Measurements from ENCODE around the gene NELFA. TPM values are rescaled to one million over a fixed set of nuclear protein-coding genes. Genes with fewer than 3 reads are reported as not detected.

The NELFA gene
- total and polyA plus RNA-seq, 2 of the 4 experiments (the other 2 are of a cell fraction): 4.3 to 21.9 TPM

GRCh38 chr4:1948892-1949436 is 59.8 kb downstream of the NELFA start:
- dilution Hi-C loops (cut with HindIII; ENCODE audit: low sequenced_read_pairs, unreplicated experiment) (no loop called here), intact Hi-C loops (cut with micrococcal nuclease) (no loop called here), in situ Hi-C loops (cut with MboI; ENCODE audit: low sequenced_read_pairs) (no loop called here)
- no peak overlapping the region for H3K56ac ChIP-seq (ENCODE audit: extremely low read depth, insufficient read depth, low read length)
- H2BK20ac ChIP-seq (ENCODE audit: low read depth, low read length): no peak overlapping the region
- no peak overlapping the region for H4K5ac ChIP-seq (ENCODE audit: low read depth, low read length)
- TF ChIP-seq SMC3 (IDR thresholded peaks at IDR 0.05; ENCODE audit: low read depth, low read length): no peak
- TF ChIP-seq MAFK (IDR thresholded peaks at IDR 0.05; ENCODE audit: low read depth, low read length): no peak
- TF ChIP-seq CEBPB (IDR thresholded peaks at IDR 0.05; ENCODE audit: low read depth, low read length): no peak
- no peak for TF ChIP-seq FOS (IDR thresholded peaks at IDR 0.05; ENCODE audit: low read depth, low read length)
- no peak for TF ChIP-seq POLR2A (IDR thresholded peaks at IDR 0.05; ENCODE audit: low read depth, low read length)
- TF ChIP-seq MAZ (IDR thresholded peaks at IDR 0.05; ENCODE audit: borderline replicate concordance, low read depth, low read length): no peak
- TF ChIP-seq USF2 (IDR thresholded peaks at IDR 0.05; ENCODE audit: low read depth, low read length): no peak
- TF ChIP-seq CTCF (conservative IDR thresholded peaks at IDR 0.05; ENCODE audit: low read depth, low read length): no peak
- TF ChIP-seq RAD21 (IDR thresholded peaks at IDR 0.05; ENCODE audit: low read length): no peak
- TF ChIP-seq BHLHE40 (IDR thresholded peaks at IDR 0.05; ENCODE audit: low read depth, low read length): no peak
- H3K4ac ChIP-seq (ENCODE audit: low read depth, low read length): no peak overlapping the region
- peaks cover 30% of the 10 kb centered on the region for H3K36me3 ChIP-seq (ENCODE audit: control insufficient read depth, insufficient read depth, low read length)
- no peaks in the 10 kb centered on the region; the same call in 1 of the 2 replicates for H4K20me1 ChIP-seq (ENCODE audit: insufficient read depth, low read length)
- no peaks in the 10 kb centered on the region for H3K4me1 ChIP-seq (ENCODE audit: control insufficient read depth, insufficient read depth, low read length)
- no peak overlapping the region for H4K8ac ChIP-seq (ENCODE audit: low read depth in 2 of 2, low read length in 2 of 2)
- peaks cover 7% of the 10 kb centered on the region; the same call in 1 of the 2 replicates for H3K9me1 ChIP-seq (ENCODE audit: insufficient read depth, low read length)
- H3K9ac ChIP-seq (ENCODE audit: low read depth, low read length): no peak overlapping the region
- H3K79me1 ChIP-seq (ENCODE audit: low read depth in 1 of 2, low read length in 2 of 2): peaks cover 25 to 60% of the 10 kb centered on the region in 2 experiments
- H3K14ac ChIP-seq (replicated peaks; ENCODE audit: low read depth, low read length): no peak overlapping the region
- H2AK9ac ChIP-seq (replicated peaks; ENCODE audit: low read depth, low read length, poor library complexity): no peak overlapping the region
- 100% methylated on average over 1 of the region's 8 CpGs; no CpG with 5 or more reads in 1 of the 2 experiments for WGBS, 2 experiments (ENCODE audit: extremely low coverage in 2 of 2, insufficient read length in 1 of 2)
- no peak overlapping the region for H3K27ac ChIP-seq (ENCODE audit: insufficient read depth, low read length)
- ChIA-PET POLR2A (ENCODE audit: unreplicated experiment) (no interaction called here), CTCF (no interaction called here)
- H2BK15ac ChIP-seq (ENCODE audit: low read depth, low read length): no peak overlapping the region
- H2AK5ac ChIP-seq (ENCODE audit: low read depth, low read length): no peak overlapping the region
- no peak overlapping the region for H2BK120ac ChIP-seq (ENCODE audit: low read depth, low read length)
- H2BK5ac ChIP-seq (ENCODE audit: low read depth, low read length, poor library complexity, severe bottlenecking): no peak overlapping the region
- H3K9me3 ChIP-seq (ENCODE audit: control insufficient read depth, insufficient read depth, low read length): no peaks in the 10 kb centered on the region
- BruUV-seq (replicated peaks): no TSS peak
- no peak overlapping the region for H3K4me2 ChIP-seq (ENCODE audit: low read depth, low read length)
- no peak overlapping the region for H4K91ac ChIP-seq (ENCODE audit: insufficient read depth, low read depth, low read length)
- no peak overlapping the region for H3K23ac ChIP-seq (ENCODE audit: low read depth, low read length)
- no peak overlapping the region for H3K18ac ChIP-seq (ENCODE audit: low read depth, low read length)
- no peak overlapping the region for H3K4me3 ChIP-seq (ENCODE audit: insufficient read depth, low read depth, low read length)
- no peak overlapping the region for H2AFZ ChIP-seq (replicated peaks; ENCODE audit: low read length, poor library complexity)
- no peaks in the 10 kb centered on the region for H3K27me3 ChIP-seq (ENCODE audit: control insufficient read depth, insufficient read depth, low read length)
- ATAC-seq (ENCODE audit: low read depth): no peak
- DNase-seq: no peak
